HCT116 (cell line): ENCODE data around the gene PRSS21. TPM values are rescaled to one million over a fixed set of nuclear protein-coding genes. Genes with fewer than 3 reads are reported as not detected.

Source experiments
- ATAC-seq: fragments of 200-7000 bp; cut with Tn5 transposase; 2 replicates; pipeline ENCODE4 v1.9.1; 2020; ENCODE audit warnings: mild to moderate bottlenecking, moderate library complexity
- BruUV-seq: library from RNA; stranded (reverse); fragments of 400-500 nt; replicated peaks from 2 replicates; lab custom pipeline; 2021; lab: Mats Ljungman, UMichigan
- CTCF ChIA-PET: fragments of 300-600 bp; sonication (Branson Sonifier 250); formaldehyde crosslinking; loops from one replicate; lab custom pipeline; 2021; ENCODE audit warnings: antibody characterized with exemption; lab: Charles Lee
- POLR2A ChIA-PET: fragments of 300-600, 350-600 bp; sonication (Branson Sonifier 250); formaldehyde crosslinking; loops from one replicate; lab custom pipeline; 2021; ENCODE audit warnings: antibody characterized with exemption; lab: Charles Lee
- RAD21 ChIA-PET, 2 experiments: fragments of 300-600 bp; sonication (Branson Sonifier 250); formaldehyde crosslinking; loops; one replicate each; lab custom pipeline; 2023; ENCODE audit warnings: low total read pairs in 2 of 2; ENCODE audit not compliant: uncharacterized antibody in 2 of 2, unreplicated experiment in 2 of 2, low non-redundant PET in 1 of 2; lab: Charles Lee
- DNase-seq: peaks from one replicate; pipeline ENCODE4 v3.0.0-alpha.2; 2010; ENCODE audit warnings: low read depth, low spot score
- H2AFZ ChIP-seq: fragments of 200-600 bp; shearing (Covaris generic), sonication (generic); 2 replicates; pipeline ENCODE4 v1.6.1; 2017; ENCODE audit warnings: low read depth, mixed run types, mixed read lengths, antibody characterized with exemption, low read length; ENCODE audit not compliant: poor library complexity, severe bottlenecking
- H3K27ac ChIP-seq: 2 replicates; pipeline ENCODE4 v1.5.1; 2012; ENCODE audit warnings: low read depth, low read length
- H3K27me3 ChIP-seq: fragments of 200-600 bp; sonication (generic); 2 replicates; pipeline ENCODE4 v1.6.1; 2016; ENCODE audit warnings: mixed run types, low read length, mixed read lengths; ENCODE audit not compliant: insufficient read depth
- H3K36me3 ChIP-seq, 2 experiments: fragments of 200-500 bp in 1 of 2; fragments of 200-600 bp in 1 of 2; sonication (Bioruptor generic) in 1 of 2; sonication (generic) in 1 of 2; 2 replicates each; pipeline versions ENCODE4 v1.5.1 to v1.6.1; 2014 to 2016; ENCODE audit warnings: low read length in 2 of 2, inconsistent platforms in 1 of 2, mixed read lengths in 1 of 2, mixed run types in 1 of 2; ENCODE audit not compliant: insufficient read depth in 2 of 2, control insufficient read depth in 1 of 2
- H3K4me1 ChIP-seq, 2 experiments: fragments of 200-600 bp in 1 of 2; sonication (generic) in 1 of 2; 2 replicates each; pipeline versions ENCODE4 v1.5.1 to v1.6.1; 2012 to 2017; ENCODE audit warnings: low read length in 2 of 2, inconsistent platforms in 1 of 2, mild to moderate bottlenecking in 1 of 2, mixed read lengths in 1 of 2, mixed run types in 1 of 2, moderate library complexity in 1 of 2; ENCODE audit not compliant: insufficient read depth in 2 of 2, control insufficient read depth in 1 of 2
- H3K4me2 ChIP-seq: fragments of 200-600 bp; sonication (generic); 2 replicates; pipeline ENCODE4 v1.6.1; 2017; ENCODE audit warnings: mixed run types, low read length, mixed read lengths
- H3K4me3 ChIP-seq, 2 experiments: fragments of 200-600 bp in 1 of 2; sonication (generic) in 1 of 2; replicated peaks in 1 of 2; 2 replicates each; pipeline ENCODE4 v1.5.1; 2011 to 2016; ENCODE audit warnings: low read length in 2 of 2, control low read depth in 1 of 2, low read depth in 1 of 2, mild to moderate bottlenecking in 1 of 2, mixed read lengths in 1 of 2, mixed run types in 1 of 2
- H3K79me2 ChIP-seq: fragments of 200-600 bp; sonication (generic); 2 replicates; pipeline ENCODE4 v1.6.1; 2017; ENCODE audit warnings: mild to moderate bottlenecking, mixed run types, low read length, moderate library complexity, mixed read lengths; ENCODE audit not compliant: insufficient read depth
- H3K9ac ChIP-seq: fragments of 200-600 bp; sonication (generic); 2 replicates; pipeline ENCODE4 v1.6.1; 2016; ENCODE audit warnings: low read length, mixed read lengths
- H3K9me2 ChIP-seq: fragments of 200-600 bp; sonication (generic), shearing (Covaris generic); 2 replicates; pipeline ENCODE4 v1.6.1; 2017; ENCODE audit warnings: mixed run types, mild to moderate bottlenecking, moderate library complexity; ENCODE audit not compliant: insufficient read depth
- H3K9me3 ChIP-seq, 2 experiments: fragments of 200-500 bp in 1 of 2; fragments of 200-600 bp in 1 of 2; sonication (Bioruptor generic) in 1 of 2; sonication (generic) in 1 of 2; 2 replicates each; pipeline ENCODE4 v1.6.1; 2014 to 2017; ENCODE audit warnings: low read length in 2 of 2, mixed read lengths in 2 of 2, inconsistent platforms in 1 of 2, low read depth in 1 of 2, mild to moderate bottlenecking in 1 of 2, mixed run types in 1 of 2, moderate library complexity in 1 of 2; ENCODE audit not compliant: control insufficient read depth in 1 of 2, insufficient read depth in 1 of 2
- H4K20me1 ChIP-seq: fragments of 200-600 bp; sonication (generic), shearing (Covaris generic); 2 replicates; pipeline ENCODE4 v1.6.1; 2017; ENCODE audit warnings: mixed run types, mild to moderate bottlenecking, moderate library complexity; ENCODE audit not compliant: insufficient read depth
- CEBPB ChIP-seq: IDR thresholded peaks from 2 replicates; pipeline ENCODE4 v1.6.1; 2012; ENCODE audit warnings: low read depth
- CTCF ChIP-seq, 3 experiments: fragments of 200-600 bp in 1 of 3; sonication (generic) in 1 of 3; IDR thresholded peaks in 2 of 3; conservative IDR thresholded peaks in 1 of 3; 2 replicates each; pipeline ENCODE4 v1.5.1; 2012 to 2017; ENCODE audit warnings: low read depth in 2 of 3, low read length in 2 of 3, antibody characterized with exemption in 1 of 3, borderline replicate concordance in 1 of 3, control low read depth in 1 of 3, mild to moderate bottlenecking in 1 of 3, mixed read lengths in 1 of 3, mixed run types in 1 of 3, moderate library complexity in 1 of 3; ENCODE audit not compliant: insufficient read depth in 1 of 3
- POLR2A ChIP-seq: IDR thresholded peaks from 2 replicates; pipeline ENCODE4 v1.7.0; 2011; ENCODE audit warnings: borderline replicate concordance; ENCODE audit not compliant: insufficient read depth, insufficient read length; ENCODE audit errors: extremely low read depth
- POLR2AphosphoS5 ChIP-seq: IDR thresholded peaks from 2 replicates; pipeline ENCODE4 v1.6.1; 2011; ENCODE audit warnings: mild to moderate bottlenecking, low read depth, low read length, moderate library complexity
- RAD21 ChIP-seq: IDR thresholded peaks from 2 replicates; pipeline ENCODE4 v1.6.1; 2012; ENCODE audit warnings: low read depth, mild to moderate bottlenecking
- YY1 ChIP-seq: IDR thresholded peaks from 2 replicates; pipeline ENCODE4 v1.6.1; 2011; ENCODE audit warnings: low read length, low read depth, moderate library complexity, mild to moderate bottlenecking; ENCODE audit not compliant: insufficient replicate concordance; ENCODE audit errors: extremely low read depth
- ZFX ChIP-seq: fragments of 450-650 bp; IDR thresholded peaks from 2 replicates; pipeline ENCODE4 v1.6.1; 2017
- ZNF274 ChIP-seq: fragments of 200-500 bp; sonication (Bioruptor generic); IDR thresholded peaks from 2 replicates; pipeline ENCODE4 v1.6.1; 2014; ENCODE audit warnings: mild to moderate bottlenecking, low read depth, low read length, inconsistent platforms
- intact Hi-C: fragments of 100-400 bp; cut with micrococcal nuclease; formaldehyde crosslinking; loops from 2 replicates; pipeline ENCODE4 v1.10.0; 2022
- total RNA-seq: library from RNA; stranded (reverse); gene quantifications from one replicate; pipeline ENCODE4 v1.2.1, GENCODE V29; 2021; ENCODE audit not compliant: unreplicated experiment
- TF ChIP-seq, protein P1 (sequence below): IDR thresholded peaks from 2 replicates; pipeline ENCODE4 v1.6.1; 2011; ENCODE audit warnings: mild to moderate bottlenecking, low read length, moderate library complexity; ENCODE audit not compliant: insufficient replicate concordance; ENCODE audit errors: extremely low read depth

Gene PRSS21
- total RNA-seq, 1 experiment from 2014 or later = 0.39 TPM

DNA sequence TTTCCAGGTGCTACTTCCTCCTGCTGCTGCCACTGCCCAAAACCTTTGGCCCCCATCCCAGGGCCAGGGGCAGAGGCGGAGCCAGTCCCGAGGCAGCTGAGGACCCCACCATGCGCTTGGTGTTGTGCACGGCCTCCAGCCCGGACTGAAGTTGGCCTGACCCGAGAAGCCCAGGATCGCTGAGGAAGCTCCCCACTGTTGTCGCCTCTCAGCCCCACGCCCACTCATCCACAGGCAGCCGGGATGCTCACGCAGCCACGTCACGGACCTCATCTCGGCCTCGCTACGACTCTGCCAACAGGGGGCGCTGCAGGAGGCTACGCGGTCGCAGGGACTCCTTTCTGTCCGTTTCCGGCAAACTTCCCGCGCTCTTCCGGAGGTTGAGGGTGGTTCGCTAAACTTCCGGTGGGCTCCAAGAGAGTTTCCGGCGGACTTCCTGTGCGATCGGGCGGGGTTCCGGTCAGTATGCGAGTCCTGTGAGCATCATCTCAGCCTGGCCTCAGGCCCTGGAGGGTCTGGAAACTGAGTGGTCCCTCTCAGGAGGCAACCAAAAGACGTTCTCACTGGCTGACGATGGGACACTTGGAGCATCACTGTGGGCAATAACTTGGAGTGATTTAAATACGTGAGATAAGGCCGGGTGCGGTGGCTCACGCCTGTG, 25.4 kb downstream of the PRSS21 start:
- peak; percentile 79 for ATAC-seq
- Histone ChIP-seq H3K27me3 (no peaks in the 10 kb centered on the region), H4K20me1 (no peaks in the 10 kb centered on the region), H3K4me2 (peak overlapping the region; percentile 95), H3K9me3 (no peaks in the 10 kb centered on the region), H3K4me3 (peak overlapping the region; percentile 74 to 79), H3K9ac (peak overlapping the region; percentile 73), H3K79me2 (no peaks in the 10 kb centered on the region), H3K27ac (peak overlapping the region; percentile 64), H2AFZ (no peak overlapping the region), H3K36me3 (no peaks in the 10 kb centered on the region), H3K4me1 (peaks cover 7 to 58% of the 10 kb centered on the region in 2 experiments; a peak in 3 of 4 replicates), H3K9me2 (no peaks in the 10 kb centered on the region)
- RAD21 ChIA-PET = no interaction called here
- intact Hi-C loops = loop anchor here (1.0 kb wide), 2 partner anchors 14 to 26 kb away; no protein-coding TSS in a partner anchor
- peak; percentile 98 for DNase-seq
- TF ChIP-seq CTCF (IDR thresholded peaks at IDR 0.05 in 2 of 3, conservative IDR thresholded peaks at IDR 0.05 in 1 of 3; ENCODE audit: borderline replicate concordance in 1 of 3, insufficient read depth in 1 of 3, low read depth in 2 of 3, low read length in 2 of 3) (peak in 2 of 3 experiments; percentile 92 to 97; a peak in 4 of 6 replicates), YY1 (peak; percentile 79), CEBPB (no peak), POLR2A (peak; percentile 47), POLR2AphosphoS5 (peak; percentile 75), ZFX (peak; percentile 77; the same call in 1 of the 2 replicates), ZNF274 (no peak), RAD21 (no peak)
- TF ChIP-seq, protein P1, sequence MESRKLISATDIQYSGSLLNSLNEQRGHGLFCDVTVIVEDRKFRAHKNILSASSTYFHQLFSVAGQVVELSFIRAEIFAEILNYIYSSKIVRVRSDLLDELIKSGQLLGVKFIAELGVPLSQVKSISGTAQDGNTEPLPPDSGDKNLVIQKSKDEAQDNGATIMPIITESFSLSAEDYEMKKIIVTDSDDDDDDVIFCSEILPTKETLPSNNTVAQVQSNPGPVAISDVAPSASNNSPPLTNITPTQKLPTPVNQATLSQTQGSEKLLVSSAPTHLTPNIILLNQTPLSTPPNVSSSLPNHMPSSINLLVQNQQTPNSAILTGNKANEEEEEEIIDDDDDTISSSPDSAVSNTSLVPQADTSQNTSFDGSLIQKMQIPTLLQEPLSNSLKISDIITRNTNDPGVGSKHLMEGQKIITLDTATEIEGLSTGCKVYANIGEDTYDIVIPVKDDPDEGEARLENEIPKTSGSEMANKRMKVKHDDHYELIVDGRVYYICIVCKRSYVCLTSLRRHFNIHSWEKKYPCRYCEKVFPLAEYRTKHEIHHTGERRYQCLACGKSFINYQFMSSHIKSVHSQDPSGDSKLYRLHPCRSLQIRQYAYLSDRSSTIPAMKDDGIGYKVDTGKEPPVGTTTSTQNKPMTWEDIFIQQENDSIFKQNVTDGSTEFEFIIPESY = no peak
- POLR2A ChIA-PET = interaction anchor here (0.7 kb wide), 1 partner anchor 40 kb away, joined by 3 read pairs; the partner anchor contains the start of gene FLYWCH2
- BruUV-seq = no TSS peak
- CTCF ChIA-PET = interaction anchor here (0.7 to 1.6 kb wide), 9 partner anchors 14 to 152 kb away, joined by 3 to 14 read pairs (median 3); partner anchors contain the start of genes FLYWCH1, FLYWCH2 and PRSS22
